ENCODE data around the gene FGF18. TPM values are rescaled to one million over a fixed set of nuclear protein-coding genes. Genes with fewer than 3 reads are reported as not detected.

The FGF18 gene
- total RNA-seq, 3 donors from 2014 or later, result 0.16 to 1.6 (median 0.33) TPM

DNA sequence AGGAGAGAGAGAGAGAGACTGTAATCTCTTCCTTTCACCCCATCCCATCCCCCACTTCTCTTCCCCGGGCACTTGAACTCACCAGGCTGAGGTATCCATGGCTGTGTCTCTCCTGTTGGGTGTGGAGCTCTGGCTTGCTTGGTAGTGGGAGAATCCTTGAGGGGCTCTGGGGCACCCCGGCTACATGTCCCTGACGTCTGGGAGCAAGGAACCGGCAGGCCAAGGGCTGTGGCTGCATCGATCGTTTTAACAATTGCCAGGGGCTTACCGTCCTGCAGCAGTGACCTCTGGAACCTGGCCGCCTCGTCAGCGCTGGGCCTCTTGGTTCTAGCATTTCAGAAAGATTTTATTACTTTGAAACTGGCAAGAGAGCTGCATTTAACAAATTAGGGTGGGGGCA, 30.0 kb downstream of the FGF18 start:
- H3K4me3 ChIP-seq, result no peak overlapping the region
- no peaks in the 10 kb centered on the region for H3K36me3 ChIP-seq
- intact Hi-C loops (cut with DNase I; ENCODE audit: low total_unique reads), result no loop called here
- TF ChIP-seq, protein P1, sequence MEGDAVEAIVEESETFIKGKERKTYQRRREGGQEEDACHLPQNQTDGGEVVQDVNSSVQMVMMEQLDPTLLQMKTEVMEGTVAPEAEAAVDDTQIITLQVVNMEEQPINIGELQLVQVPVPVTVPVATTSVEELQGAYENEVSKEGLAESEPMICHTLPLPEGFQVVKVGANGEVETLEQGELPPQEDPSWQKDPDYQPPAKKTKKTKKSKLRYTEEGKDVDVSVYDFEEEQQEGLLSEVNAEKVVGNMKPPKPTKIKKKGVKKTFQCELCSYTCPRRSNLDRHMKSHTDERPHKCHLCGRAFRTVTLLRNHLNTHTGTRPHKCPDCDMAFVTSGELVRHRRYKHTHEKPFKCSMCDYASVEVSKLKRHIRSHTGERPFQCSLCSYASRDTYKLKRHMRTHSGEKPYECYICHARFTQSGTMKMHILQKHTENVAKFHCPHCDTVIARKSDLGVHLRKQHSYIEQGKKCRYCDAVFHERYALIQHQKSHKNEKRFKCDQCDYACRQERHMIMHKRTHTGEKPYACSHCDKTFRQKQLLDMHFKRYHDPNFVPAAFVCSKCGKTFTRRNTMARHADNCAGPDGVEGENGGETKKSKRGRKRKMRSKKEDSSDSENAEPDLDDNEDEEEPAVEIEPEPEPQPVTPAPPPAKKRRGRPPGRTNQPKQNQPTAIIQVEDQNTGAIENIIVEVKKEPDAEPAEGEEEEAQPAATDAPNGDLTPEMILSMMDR (IDR thresholded peaks at IDR 0.05), result no peak
- TF ChIP-seq POLR2A (IDR thresholded peaks at IDR 0.05), result no peak
- no peak for TF ChIP-seq POLR2AphosphoS5 (IDR thresholded peaks at IDR 0.05)
- H3K27me3 ChIP-seq, result no peaks in the 10 kb centered on the region
- no peaks in the 10 kb centered on the region for H3K4me1 ChIP-seq
- DNase-seq (ENCODE audit: low spot score in 2 of 2), result no peak
- no peak overlapping the region for H3K27ac ChIP-seq
- H3K9me3 ChIP-seq, result no peaks in the 10 kb centered on the region

DNA sequence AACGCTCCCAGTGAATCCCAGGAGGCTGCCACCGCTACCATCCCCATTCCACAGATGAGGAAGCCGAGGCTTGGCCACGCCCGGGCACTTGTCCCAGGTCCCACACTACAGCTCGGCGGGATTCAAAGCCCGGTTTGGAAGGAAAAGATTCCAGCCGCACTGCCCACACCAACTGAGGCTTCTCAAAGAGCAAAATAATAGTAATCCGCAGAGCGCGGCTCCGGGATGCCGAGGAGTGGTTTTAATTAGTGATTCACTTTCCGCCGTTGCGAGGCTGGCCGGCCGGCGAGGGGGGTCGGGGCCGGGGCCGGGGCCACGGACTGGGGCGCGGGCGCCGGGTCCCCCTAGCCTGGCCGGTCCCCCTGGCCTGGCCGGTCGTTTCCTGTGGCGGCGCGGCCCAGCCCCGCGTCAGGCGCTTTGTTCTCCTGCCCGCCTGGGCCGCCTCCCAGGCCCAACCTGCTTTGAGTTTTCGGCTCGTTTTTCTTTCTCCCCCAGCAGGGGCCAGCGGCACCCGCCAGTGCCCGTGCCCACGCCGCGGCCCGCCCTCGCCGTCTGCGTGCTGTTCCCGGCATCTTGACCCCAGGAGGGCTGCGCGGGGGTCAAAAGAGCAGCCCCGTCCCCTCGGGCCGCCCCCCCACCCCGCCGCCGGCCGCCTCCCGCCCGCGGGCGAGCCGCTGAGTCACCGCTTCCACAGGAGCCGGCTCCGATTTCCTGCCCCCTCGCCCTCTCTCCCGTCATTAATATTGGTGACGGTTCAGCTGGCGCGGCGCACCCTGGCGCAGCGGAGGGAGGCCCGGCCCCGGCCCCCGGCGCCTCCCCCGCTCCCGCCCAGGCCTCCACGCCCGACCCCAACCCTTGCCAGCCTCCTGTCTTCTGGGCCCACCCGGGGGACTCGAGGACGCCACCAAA, 31.2 kb downstream of the FGF18 start:
- peak overlapping the region; percentile 46 to 76 (median 56) for H3K4me3 ChIP-seq
- no peaks in the 10 kb centered on the region for H3K9me3 ChIP-seq
- TF ChIP-seq POLR2AphosphoS5 (IDR thresholded peaks at IDR 0.05) (no peak), POLR2A (IDR thresholded peaks at IDR 0.05) (no peak)
- TF ChIP-seq, protein P1 (IDR thresholded peaks at IDR 0.05), result no peak
- no peaks in the 10 kb centered on the region for H3K4me1 ChIP-seq
- intact Hi-C loops (cut with DNase I; ENCODE audit: low total_unique reads), result no loop called here
- peak overlapping the region; percentile 79 to 92 for H3K27ac ChIP-seq
- no peaks in the 10 kb centered on the region for H3K36me3 ChIP-seq
- DNase-seq (ENCODE audit: low spot score in 2 of 2), result no peak
- no peaks in the 10 kb centered on the region for H3K27me3 ChIP-seq

GRCh38 chr5:171451421-171451820, 32.0 kb downstream of the FGF18 start:
- intact Hi-C loops (cut with DNase I; ENCODE audit: low total_unique reads), result no loop called here
- H3K9me3 ChIP-seq, result no peaks in the 10 kb centered on the region
- H3K27me3 ChIP-seq, result no peaks in the 10 kb centered on the region
- H3K4me3 ChIP-seq, result peak overlapping the region; percentile 46 to 76 (median 56)
- peak overlapping the region; percentile 79 to 92 for H3K27ac ChIP-seq
- H3K36me3 ChIP-seq, result no peaks in the 10 kb centered on the region
- no peak for DNase-seq (ENCODE audit: low spot score in 2 of 2)
- H3K4me1 ChIP-seq, result no peaks in the 10 kb centered on the region
- TF ChIP-seq, protein P1 (IDR thresholded peaks at IDR 0.05), result no peak
- TF ChIP-seq POLR2A (IDR thresholded peaks at IDR 0.05) (no peak), POLR2AphosphoS5 (IDR thresholded peaks at IDR 0.05) (no peak)

GRCh38 chr5:171453056-171453725, 33.7 kb downstream of the FGF18 start:
- Histone ChIP-seq H3K27me3 (no peaks in the 10 kb centered on the region), H3K27ac (no peak overlapping the region), H3K4me3 (no peak overlapping the region), H3K4me1 (no peaks in the 10 kb centered on the region), H3K36me3 (no peaks in the 10 kb centered on the region), H3K9me3 (no peaks in the 10 kb centered on the region)
- TF ChIP-seq POLR2A (IDR thresholded peaks at IDR 0.05) (no peak), POLR2AphosphoS5 (IDR thresholded peaks at IDR 0.05) (no peak)
- TF ChIP-seq, protein P1 (IDR thresholded peaks at IDR 0.05), result no peak
- intact Hi-C loops (cut with DNase I; ENCODE audit: low total_unique reads), result no loop called here
- no peak for DNase-seq (ENCODE audit: low spot score in 2 of 2)

DNA sequence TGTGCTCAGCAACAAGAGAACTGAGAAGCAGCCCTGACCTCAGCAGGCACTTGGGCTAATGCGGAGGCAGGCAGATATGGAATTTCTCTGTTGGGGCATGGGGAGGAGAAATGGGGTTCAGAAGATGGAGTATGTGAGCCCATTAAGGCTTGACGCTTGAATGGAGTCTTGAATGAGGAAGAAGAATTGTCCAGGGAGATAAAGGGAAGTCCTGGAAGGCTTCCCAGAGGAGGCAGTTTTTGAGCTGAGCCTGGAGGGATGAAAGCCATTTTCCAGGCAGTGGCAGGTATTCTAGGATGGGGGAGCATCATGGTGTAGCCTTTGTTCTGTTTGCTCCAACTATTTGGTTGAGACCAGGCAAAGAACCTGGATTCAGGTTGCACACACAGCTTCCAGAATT, 34.5 kb downstream of the FGF18 start:
- intact Hi-C loops (cut with DNase I; ENCODE audit: low total_unique reads), result no loop called here
- H3K9me3 ChIP-seq, result no peaks in the 10 kb centered on the region
- no peak overlapping the region for H3K27ac ChIP-seq
- H3K4me1 ChIP-seq, result no peaks in the 10 kb centered on the region
- DNase-seq (ENCODE audit: low spot score in 2 of 2), result no peak
- TF ChIP-seq POLR2AphosphoS5 (IDR thresholded peaks at IDR 0.05) (no peak), POLR2A (IDR thresholded peaks at IDR 0.05) (no peak)
- TF ChIP-seq, protein P1 (IDR thresholded peaks at IDR 0.05), result no peak
- H3K36me3 ChIP-seq, result no peaks in the 10 kb centered on the region
- no peaks in the 10 kb centered on the region for H3K27me3 ChIP-seq
- no peak overlapping the region for H3K4me3 ChIP-seq
